Caco-2 (cell line): ENCODE measurements around the gene TNNT1. TPM values are rescaled to one million over a fixed set of nuclear protein-coding genes. Genes with fewer than 3 reads are reported as not detected.
A peak's percentile ranks its signal among the peaks of the same experiment; 100 is the strongest.

ENCODE experiments used
- BruUV-seq: library from RNA; stranded (reverse); fragments of 400-500 nt; replicated peaks from 2 replicates; lab custom pipeline; 2021; lab: Mats Ljungman, UMichigan
- CTCF ChIA-PET: fragments of 300-600 bp; sonication (Branson Sonifier 250); formaldehyde crosslinking; loops from one replicate; lab custom pipeline; 2022; ENCODE audit warnings: antibody characterized with exemption; lab: Charles Lee
- POLR2A ChIA-PET: fragments of 300-600 bp; sonication (Branson Sonifier 250); formaldehyde crosslinking; loops from one replicate; lab custom pipeline; 2022; ENCODE audit warnings: antibody characterized with exemption; lab: Charles Lee
- DNase-seq, 2 experiments: peaks; one replicate each; pipeline versions ENCODE4 v3.0.0 to v3.0.0-alpha.2; 2020 to 2022
- H3K27me3 ChIP-seq: replicated peaks from 2 replicates; pipeline ENCODE4 v1.6.0; 2011; ENCODE audit warnings: low read length; ENCODE audit not compliant: control insufficient read depth, insufficient read depth
- H3K36me3 ChIP-seq: 2 replicates; pipeline ENCODE4 v1.5.1; 2011; ENCODE audit warnings: low read length; ENCODE audit not compliant: control insufficient read depth, insufficient read depth
- H3K4me1 ChIP-seq: fragments of 250-450 bp; sonication (Bioruptor Pico); 2 replicates; pipeline ENCODE4 v1.5.1; 2020; ENCODE audit warnings: mild to moderate bottlenecking
- H3K4me3 ChIP-seq: 2 replicates; pipeline ENCODE4 v1.5.1; 2011; ENCODE audit warnings: low read depth, mild to moderate bottlenecking, control low read depth, low read length
- H3K9me3 ChIP-seq: fragments of 250-450 bp; sonication (Bioruptor Pico); 2 replicates; pipeline ENCODE4 v1.5.1; 2020; ENCODE audit warnings: mild to moderate bottlenecking, moderate library complexity
- H3K27ac Mint-ChIP-seq: one replicate; pipeline ENCODE4 v1.8.0; 2022; ENCODE audit warnings: mixed read lengths; ENCODE audit not compliant: unreplicated experiment
- H3K27me3 Mint-ChIP-seq: one replicate; pipeline ENCODE4 v1.8.0; 2022; ENCODE audit warnings: mixed read lengths; ENCODE audit not compliant: insufficient read depth, unreplicated experiment
- H3K36me3 Mint-ChIP-seq: one replicate; pipeline ENCODE4 v1.8.0; 2022; ENCODE audit warnings: mild to moderate bottlenecking, mixed read lengths; ENCODE audit not compliant: insufficient read depth, unreplicated experiment
- H3K4me1 Mint-ChIP-seq: one replicate; pipeline ENCODE4 v1.8.0; 2022; ENCODE audit warnings: low read depth, mixed read lengths; ENCODE audit not compliant: unreplicated experiment
- H3K4me3 Mint-ChIP-seq: one replicate; pipeline ENCODE4 v1.8.0; 2022; ENCODE audit warnings: mild to moderate bottlenecking, moderate library complexity, mixed read lengths; ENCODE audit not compliant: unreplicated experiment
- H3K9me3 Mint-ChIP-seq: one replicate; pipeline ENCODE4 v1.8.0; 2022; ENCODE audit warnings: mixed read lengths; ENCODE audit not compliant: unreplicated experiment
- intact Hi-C: fragments of 100-400 bp; cut with micrococcal nuclease; formaldehyde crosslinking; loops from one replicate; pipeline ENCODE4 v1.10.0; 2022; ENCODE audit not compliant: unreplicated experiment
- total RNA-seq: library from RNA; stranded (reverse); gene quantifications from 2 replicates; pipeline ENCODE4 v1.2.3, GENCODE V29; 2022
- TF ChIP-seq, protein P1 (sequence below), 2 experiments: fragments of 200-600 bp in 1 of 2; IDR thresholded peaks; 1 replicate in 1 of 2; 2 replicates in 1 of 2; pipeline versions ENCODE4 v1.5.1 to v1.8.0; 2011 to 2022; ENCODE audit warnings: antibody characterized with exemption in 1 of 2, control low read depth in 1 of 2, inconsistent platforms in 1 of 2, low read depth in 1 of 2, low read length in 1 of 2, mild to moderate bottlenecking in 1 of 2, moderate library complexity in 1 of 2; ENCODE audit not compliant: insufficient read depth in 1 of 2, severe bottlenecking in 1 of 2, unreplicated experiment in 1 of 2

Gene TNNT1
- total RNA-seq, 1 experiment from 2014 or later = 18.0 TPM

DNA sequence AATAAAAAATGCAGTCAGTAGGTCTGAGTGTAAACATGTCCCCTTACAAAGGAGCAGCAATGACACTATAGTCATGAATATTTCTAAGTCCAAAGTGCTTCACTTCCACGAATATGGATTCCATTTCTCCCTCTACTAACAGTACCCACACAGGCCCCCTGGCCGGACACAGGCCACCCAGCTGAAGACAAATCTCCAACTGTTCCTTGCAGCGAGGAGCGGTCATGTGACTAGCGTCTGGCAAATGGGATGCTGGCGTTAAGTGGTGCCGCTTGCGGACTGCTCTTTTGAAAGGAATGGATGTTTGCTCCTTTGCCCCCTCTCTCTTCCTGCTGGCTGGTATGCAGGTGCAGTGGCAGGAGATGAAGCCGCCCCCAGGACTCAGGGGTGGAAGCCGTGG is 47.7 kb downstream of the TNNT1 start:
- ChIA-PET POLR2A (no interaction called here), CTCF (no interaction called here)
- Mint-ChIP-seq H3K27me3 (no peaks in the 10 kb centered on the region), H3K36me3 (peaks cover 26% of the 10 kb centered on the region), H3K4me1 (no peaks in the 10 kb centered on the region), H3K27ac (no peak overlapping the region), H3K4me3 (no peak overlapping the region), H3K9me3 (no peaks in the 10 kb centered on the region)
- intact Hi-C loops = no loop called here
- H3K9me3 ChIP-seq = peaks cover 7% of the 10 kb centered on the region; the same call in 1 of the 2 replicates
- TF ChIP-seq, protein P1, sequence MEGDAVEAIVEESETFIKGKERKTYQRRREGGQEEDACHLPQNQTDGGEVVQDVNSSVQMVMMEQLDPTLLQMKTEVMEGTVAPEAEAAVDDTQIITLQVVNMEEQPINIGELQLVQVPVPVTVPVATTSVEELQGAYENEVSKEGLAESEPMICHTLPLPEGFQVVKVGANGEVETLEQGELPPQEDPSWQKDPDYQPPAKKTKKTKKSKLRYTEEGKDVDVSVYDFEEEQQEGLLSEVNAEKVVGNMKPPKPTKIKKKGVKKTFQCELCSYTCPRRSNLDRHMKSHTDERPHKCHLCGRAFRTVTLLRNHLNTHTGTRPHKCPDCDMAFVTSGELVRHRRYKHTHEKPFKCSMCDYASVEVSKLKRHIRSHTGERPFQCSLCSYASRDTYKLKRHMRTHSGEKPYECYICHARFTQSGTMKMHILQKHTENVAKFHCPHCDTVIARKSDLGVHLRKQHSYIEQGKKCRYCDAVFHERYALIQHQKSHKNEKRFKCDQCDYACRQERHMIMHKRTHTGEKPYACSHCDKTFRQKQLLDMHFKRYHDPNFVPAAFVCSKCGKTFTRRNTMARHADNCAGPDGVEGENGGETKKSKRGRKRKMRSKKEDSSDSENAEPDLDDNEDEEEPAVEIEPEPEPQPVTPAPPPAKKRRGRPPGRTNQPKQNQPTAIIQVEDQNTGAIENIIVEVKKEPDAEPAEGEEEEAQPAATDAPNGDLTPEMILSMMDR (IDR thresholded peaks at IDR 0.05; ENCODE audit: insufficient read depth in 1 of 2, low read depth in 1 of 2, low read length in 1 of 2, severe bottlenecking in 1 of 2, unreplicated experiment in 1 of 2) = no peak
- H3K4me3 ChIP-seq = no peak overlapping the region
- BruUV-seq = no TSS peak
- H3K36me3 ChIP-seq = no peaks in the 10 kb centered on the region; the same call in 1 of the 2 replicates
- H3K27me3 ChIP-seq = no peaks in the 10 kb centered on the region
- DNase-seq = no peak
- no peaks in the 10 kb centered on the region for H3K4me1 ChIP-seq

DNA sequence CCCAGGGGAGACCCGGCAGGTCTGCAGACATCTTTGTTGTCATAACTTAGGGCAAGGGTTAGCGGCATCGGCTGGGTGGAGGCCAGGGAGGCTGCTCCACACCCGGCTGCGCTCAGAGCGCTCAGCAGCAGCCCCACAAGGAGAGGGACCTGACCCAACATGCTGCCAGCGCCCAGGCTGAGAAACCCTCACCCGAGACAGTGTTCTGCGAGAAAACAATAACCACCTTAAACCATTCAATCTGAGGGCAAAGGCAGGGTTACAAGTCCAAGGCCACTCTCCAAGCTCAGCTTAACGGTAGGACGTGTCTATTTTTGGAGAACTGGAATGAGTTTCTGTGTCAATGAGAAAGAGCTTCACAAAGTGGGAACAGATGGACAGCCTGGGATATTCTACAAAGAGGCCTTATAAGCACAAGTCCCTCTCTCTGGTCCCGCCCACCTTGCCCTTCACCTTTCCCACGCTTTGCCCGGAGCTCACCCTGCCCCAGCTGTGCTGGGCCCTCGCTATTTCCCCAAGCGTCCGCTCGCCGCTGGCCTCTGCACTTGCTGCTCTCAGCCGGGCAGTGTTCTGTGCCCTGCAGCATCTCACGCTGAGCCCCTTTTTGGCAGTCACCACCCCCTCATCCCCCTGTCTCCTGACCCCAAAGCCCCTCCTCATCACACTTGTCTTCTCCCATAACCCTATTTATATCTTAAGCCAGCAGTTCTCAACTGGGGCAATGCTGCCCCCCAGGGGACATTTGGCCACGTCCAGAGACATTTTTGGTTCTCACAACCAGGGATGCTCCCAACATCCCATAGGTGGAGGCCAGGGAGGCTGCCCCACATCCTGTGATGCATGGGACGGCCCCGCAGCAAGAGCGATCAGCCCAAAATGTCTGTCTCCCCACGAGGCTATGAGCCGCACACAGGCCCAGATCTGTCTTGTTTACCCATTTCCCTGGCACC is 49.2 kb downstream of the TNNT1 start:
- Mint-ChIP-seq H3K4me3 (no peak overlapping the region), H3K9me3 (no peaks in the 10 kb centered on the region), H3K27ac (no peak overlapping the region), H3K27me3 (no peaks in the 10 kb centered on the region), H3K36me3 (peaks cover 22% of the 10 kb centered on the region), H3K4me1 (no peaks in the 10 kb centered on the region)
- Histone ChIP-seq H3K27me3 (no peaks in the 10 kb centered on the region), H3K4me1 (no peaks in the 10 kb centered on the region), H3K36me3 (no peaks in the 10 kb centered on the region; the same call in none of the 2 replicates), H3K9me3 (peaks cover 7% of the 10 kb centered on the region; the same call in 1 of the 2 replicates), H3K4me3 (no peak overlapping the region)
- POLR2A ChIA-PET = no interaction called here
- BruUV-seq = no TSS peak
- intact Hi-C loops = no loop called here
- CTCF ChIA-PET = interaction anchor here (0.9 to 1.2 kb wide), 2 partner anchors 11 to 60 kb away, joined by 3 to 4 read pairs; no protein-coding TSS in a partner anchor
- DNase-seq = peak; percentile 45 to 64
- TF ChIP-seq, protein P1 (IDR thresholded peaks at IDR 0.05; ENCODE audit: insufficient read depth in 1 of 2, low read depth in 1 of 2, low read length in 1 of 2, severe bottlenecking in 1 of 2, unreplicated experiment in 1 of 2) = peak; percentile 31 to 38

DNA sequence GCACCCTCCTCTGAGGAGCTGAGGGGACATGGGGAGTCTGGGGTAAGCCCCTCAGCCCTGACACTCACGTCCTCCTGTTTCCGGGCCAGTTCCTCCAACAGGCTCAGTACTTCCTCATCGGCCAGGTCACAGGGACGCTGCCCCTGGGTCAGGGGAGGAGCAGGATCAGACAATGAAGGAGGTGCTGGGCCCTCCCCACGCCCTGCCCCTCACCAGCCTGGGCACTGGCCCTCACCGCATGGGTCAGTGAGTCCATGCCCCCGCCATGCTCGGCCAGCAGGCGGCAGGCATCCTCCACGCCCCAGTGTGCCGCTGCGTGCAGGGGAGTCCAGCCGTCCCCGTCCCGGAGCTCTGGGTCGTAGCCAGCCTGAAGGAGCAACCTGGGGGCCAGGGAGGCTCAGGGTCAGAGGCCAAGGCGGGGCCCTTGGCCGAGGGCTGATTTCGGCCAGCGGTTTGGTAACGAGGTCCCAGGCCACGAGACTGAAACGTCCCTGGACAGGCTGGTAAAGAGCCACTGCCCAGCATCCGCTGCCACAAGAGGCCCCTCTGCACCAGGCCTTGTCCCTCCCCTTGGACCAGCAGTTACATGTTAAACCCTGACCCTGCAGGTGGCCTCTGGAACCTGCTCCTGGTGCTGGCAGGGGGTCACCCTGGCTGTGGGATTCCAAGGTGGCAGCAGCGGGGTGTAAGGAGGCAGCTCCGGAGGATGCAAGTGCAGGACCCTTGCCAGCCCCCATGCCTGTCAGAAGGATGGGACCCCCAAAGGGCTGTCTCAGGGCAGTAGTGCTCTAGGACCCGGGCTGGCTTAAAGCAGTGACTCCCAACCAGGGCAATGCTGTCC is 50.1 kb downstream of the TNNT1 start:
- Mint-ChIP-seq H3K4me1 (no peaks in the 10 kb centered on the region), H3K4me3 (no peak overlapping the region), H3K9me3 (no peaks in the 10 kb centered on the region), H3K27me3 (no peaks in the 10 kb centered on the region), H3K36me3 (peaks cover 22% of the 10 kb centered on the region), H3K27ac (no peak overlapping the region)
- Histone ChIP-seq H3K4me1 (no peaks in the 10 kb centered on the region), H3K36me3 (peaks cover 1% of the 10 kb centered on the region), H3K27me3 (no peaks in the 10 kb centered on the region), H3K9me3 (peaks cover 7% of the 10 kb centered on the region; the same call in 1 of the 2 replicates), H3K4me3 (no peak overlapping the region)
- no peak for DNase-seq
- intact Hi-C loops = no loop called here
- TF ChIP-seq, protein P1 (IDR thresholded peaks at IDR 0.05; ENCODE audit: insufficient read depth in 1 of 2, low read depth in 1 of 2, low read length in 1 of 2, severe bottlenecking in 1 of 2, unreplicated experiment in 1 of 2) = peak in 1 of 2 experiments; percentile 19
- ChIA-PET CTCF (interaction anchor here (0.9 to 1.2 kb wide), 2 partner anchors 10 to 61 kb away, joined by 3 to 4 read pairs; no protein-coding TSS in a partner anchor), POLR2A (no interaction called here)
- BruUV-seq = no TSS peak
